ENCODE results near the gene ERCC4.

Gene ERCC4

GRCh38 chr16:13948086-13948485 lies 28.1 kb downstream of the ERCC4 start:
- no peak for DNase-seq (ENCODE audit: low read depth)

GRCh38 chr16:13950821-13951547 lies 31.0 kb downstream of the ERCC4 start:
- DNase-seq (ENCODE audit: low read depth): no peak

GRCh38 chr16:13951611-13952010 lies 31.7 kb downstream of the ERCC4 start:
- DNase-seq (ENCODE audit: low read depth): no peak

GRCh38 chr16:13953501-13953900 lies 33.5 kb downstream of the ERCC4 start:
- DNase-seq (ENCODE audit: low read depth): no peak

GRCh38 chr16:13956635-13957196 lies 36.8 kb downstream of the ERCC4 start:
- no peak for DNase-seq (ENCODE audit: low read depth)

- DNase-seq (ENCODE audit: low read depth): peak; percentile 91
Measured at GRCh38 chr16:13957197-13958078, 37.5 kb downstream of the ERCC4 start.

GRCh38 chr16:13958474-13958873 lies 38.5 kb downstream of the ERCC4 start:
- DNase-seq (ENCODE audit: low read depth): no peak

GRCh38 chr16:13959626-13960025 lies 39.7 kb downstream of the ERCC4 start:
- no peak for DNase-seq (ENCODE audit: low read depth)

- DNase-seq (ENCODE audit: low read depth): peak; percentile 58
Measured at GRCh38 chr16:13961099-13961811, 41.3 kb downstream of the ERCC4 start.

GRCh38 chr16:13962232-13962631 lies 42.3 kb downstream of the ERCC4 start:
- no peak for DNase-seq (ENCODE audit: low read depth)

GRCh38 chr16:13968835-13969234 lies 48.9 kb downstream of the ERCC4 start:
- DNase-seq (ENCODE audit: low read depth): no peak

- no peak for DNase-seq (ENCODE audit: low read depth)
Measured at GRCh38 chr16:13969711-13970110, 49.8 kb downstream of the ERCC4 start.

GRCh38 chr16:13970708-13971422 lies 50.9 kb downstream of the ERCC4 start:
- DNase-seq (ENCODE audit: low read depth): no peak

- DNase-seq (ENCODE audit: low read depth): no peak
Measured at GRCh38 chr16:13973321-13974023, 53.5 kb downstream of the ERCC4 start.

GRCh38 chr16:13977177-13977576 lies 57.2 kb downstream of the ERCC4 start:
- no peak for DNase-seq (ENCODE audit: low read depth)

- DNase-seq (ENCODE audit: low read depth): no peak
Measured at GRCh38 chr16:13982451-13982850, 62.5 kb downstream of the ERCC4 start.

GRCh38 chr16:13983625-13984024 lies 63.7 kb downstream of the ERCC4 start:
- DNase-seq (ENCODE audit: low read depth): no peak

- no peak for DNase-seq (ENCODE audit: low read depth)
Measured at GRCh38 chr16:13984794-13985193, 64.8 kb downstream of the ERCC4 start.

GRCh38 chr16:13988038-13988437 lies 68.1 kb downstream of the ERCC4 start:
- no peak for DNase-seq (ENCODE audit: low read depth)

- no peak for DNase-seq (ENCODE audit: low read depth)
Measured at GRCh38 chr16:13992322-13992721, 72.4 kb downstream of the ERCC4 start.

- DNase-seq (ENCODE audit: low read depth): no peak
Measured at GRCh38 chr16:13992976-13993375, 73.0 kb downstream of the ERCC4 start.

All from fibroblast of the conjunctiva (primary cell).